ENCODE data around the gene HSPB9.

DNA sequence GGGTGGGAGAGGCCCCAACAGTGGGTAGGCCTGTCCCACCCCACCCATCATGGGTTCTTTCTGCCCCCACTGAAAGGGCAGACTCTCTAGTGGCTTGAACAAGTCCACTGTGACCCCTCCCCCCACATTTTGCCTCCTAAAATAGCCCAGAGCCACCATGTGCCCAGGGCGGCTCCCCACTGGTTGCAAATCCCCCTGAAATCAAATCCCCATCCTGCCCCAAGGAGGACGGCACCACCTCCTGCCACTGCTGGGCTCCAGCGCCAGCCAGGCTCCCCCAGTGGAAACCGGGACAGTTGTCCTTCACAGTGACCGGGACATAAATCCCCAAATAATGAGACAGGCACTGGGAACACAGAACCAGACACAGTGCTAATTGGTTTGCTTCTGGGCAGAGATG, 44.8 kb upstream of the HSPB9 start:
- no peak for TF ChIP-seq EZH2 (IDR thresholded peaks at IDR 0.05; ENCODE audit: borderline replicate concordance, low read length)
- TF ChIP-seq, protein P1, sequence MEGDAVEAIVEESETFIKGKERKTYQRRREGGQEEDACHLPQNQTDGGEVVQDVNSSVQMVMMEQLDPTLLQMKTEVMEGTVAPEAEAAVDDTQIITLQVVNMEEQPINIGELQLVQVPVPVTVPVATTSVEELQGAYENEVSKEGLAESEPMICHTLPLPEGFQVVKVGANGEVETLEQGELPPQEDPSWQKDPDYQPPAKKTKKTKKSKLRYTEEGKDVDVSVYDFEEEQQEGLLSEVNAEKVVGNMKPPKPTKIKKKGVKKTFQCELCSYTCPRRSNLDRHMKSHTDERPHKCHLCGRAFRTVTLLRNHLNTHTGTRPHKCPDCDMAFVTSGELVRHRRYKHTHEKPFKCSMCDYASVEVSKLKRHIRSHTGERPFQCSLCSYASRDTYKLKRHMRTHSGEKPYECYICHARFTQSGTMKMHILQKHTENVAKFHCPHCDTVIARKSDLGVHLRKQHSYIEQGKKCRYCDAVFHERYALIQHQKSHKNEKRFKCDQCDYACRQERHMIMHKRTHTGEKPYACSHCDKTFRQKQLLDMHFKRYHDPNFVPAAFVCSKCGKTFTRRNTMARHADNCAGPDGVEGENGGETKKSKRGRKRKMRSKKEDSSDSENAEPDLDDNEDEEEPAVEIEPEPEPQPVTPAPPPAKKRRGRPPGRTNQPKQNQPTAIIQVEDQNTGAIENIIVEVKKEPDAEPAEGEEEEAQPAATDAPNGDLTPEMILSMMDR (conservative IDR thresholded peaks at IDR 0.05 in 1 of 2, IDR thresholded peaks at IDR 0.05 in 1 of 2; ENCODE audit: extremely low read depth in 1 of 2, insufficient read depth in 1 of 2, low read depth in 1 of 2, low read length in 2 of 2): no peak

Measured in mammary epithelial cell (primary cell).